Fibroblast of skin of left biceps (primary cell): ENCODE data around the gene ANGPTL2.

Experiments used
- DNase-seq, 2 experiments: peaks; one replicate each; pipeline ENCODE4 v3.0.0-alpha.2; 2013; ENCODE audit warnings: low read depth in 2 of 2

Gene ANGPTL2

DNA sequence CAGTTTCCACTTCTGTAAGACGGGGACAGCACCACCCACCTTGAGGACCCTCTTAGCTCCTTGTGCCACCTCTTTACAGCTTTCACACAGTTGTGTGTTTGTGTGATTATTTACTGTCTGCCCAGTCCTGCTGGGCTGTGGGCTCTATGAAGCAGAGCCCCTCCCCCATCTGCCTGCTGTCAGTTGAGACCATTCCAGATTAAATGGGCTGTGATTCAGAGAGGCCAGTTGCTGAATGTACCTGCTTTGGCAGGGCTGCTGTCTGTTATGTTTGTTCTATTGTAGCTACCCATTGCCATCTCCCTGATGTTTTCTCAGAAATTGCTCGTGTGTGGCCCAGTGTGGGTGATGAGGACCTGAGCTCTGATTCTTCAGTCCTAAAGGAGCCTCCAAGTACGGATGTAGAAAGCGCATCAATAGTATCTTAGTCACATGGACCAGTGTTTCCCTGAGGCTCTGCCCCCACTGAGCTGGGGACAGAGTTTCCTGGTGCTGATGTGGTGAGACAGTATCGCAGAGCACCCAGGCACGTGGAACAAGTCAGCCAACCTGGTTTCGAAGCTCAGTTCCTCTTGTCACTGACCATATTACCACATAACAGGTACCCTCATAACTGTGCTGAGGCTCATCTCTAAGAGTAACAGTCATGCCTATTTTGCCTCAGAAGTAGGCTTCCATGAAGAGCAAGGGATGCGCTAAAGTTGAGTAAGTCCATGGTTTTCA is 3.7 kb downstream of the ANGPTL2 start:
- no peak for DNase-seq

DNA sequence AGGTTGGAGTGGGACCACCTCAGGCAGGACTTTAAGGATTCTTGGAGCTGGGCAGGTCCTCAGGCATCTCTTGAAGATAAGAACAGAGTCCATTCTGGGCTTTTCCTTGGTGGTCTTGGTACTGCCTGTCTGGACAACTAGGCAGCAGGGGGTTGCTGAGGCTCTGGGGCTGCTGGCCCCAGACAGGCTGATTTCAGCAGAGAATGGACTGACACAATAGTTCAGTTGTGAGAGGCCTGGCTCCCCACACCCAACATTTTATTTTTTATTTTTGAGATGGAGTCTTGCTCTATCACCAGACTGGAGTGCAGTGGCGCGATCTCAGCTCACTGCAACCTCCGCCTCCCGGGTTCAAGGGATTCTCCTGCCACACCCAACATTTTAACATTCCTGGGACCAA is 4.6 kb downstream of the ANGPTL2 start:
- no peak for DNase-seq

DNA sequence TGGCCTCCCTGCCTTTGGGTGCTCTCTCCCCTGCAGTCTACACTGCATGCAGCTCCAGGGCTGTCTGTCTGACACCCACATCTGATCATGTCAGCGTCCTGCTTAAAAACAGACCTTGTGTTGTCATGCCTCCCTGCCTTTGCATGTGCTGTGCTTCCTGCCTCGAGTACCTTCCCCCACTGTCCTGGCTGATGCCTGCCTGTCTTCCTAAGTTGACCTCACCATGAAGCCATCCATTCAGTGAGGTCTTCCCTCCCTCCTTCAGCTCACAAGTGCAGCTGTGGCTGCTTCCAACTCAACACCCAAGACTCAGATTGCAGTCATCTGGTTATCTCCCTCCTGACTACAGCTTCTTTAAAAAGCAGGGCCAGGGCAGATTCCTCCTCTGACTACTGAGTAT is 5.5 kb downstream of the ANGPTL2 start:
- no peak for DNase-seq

DNA sequence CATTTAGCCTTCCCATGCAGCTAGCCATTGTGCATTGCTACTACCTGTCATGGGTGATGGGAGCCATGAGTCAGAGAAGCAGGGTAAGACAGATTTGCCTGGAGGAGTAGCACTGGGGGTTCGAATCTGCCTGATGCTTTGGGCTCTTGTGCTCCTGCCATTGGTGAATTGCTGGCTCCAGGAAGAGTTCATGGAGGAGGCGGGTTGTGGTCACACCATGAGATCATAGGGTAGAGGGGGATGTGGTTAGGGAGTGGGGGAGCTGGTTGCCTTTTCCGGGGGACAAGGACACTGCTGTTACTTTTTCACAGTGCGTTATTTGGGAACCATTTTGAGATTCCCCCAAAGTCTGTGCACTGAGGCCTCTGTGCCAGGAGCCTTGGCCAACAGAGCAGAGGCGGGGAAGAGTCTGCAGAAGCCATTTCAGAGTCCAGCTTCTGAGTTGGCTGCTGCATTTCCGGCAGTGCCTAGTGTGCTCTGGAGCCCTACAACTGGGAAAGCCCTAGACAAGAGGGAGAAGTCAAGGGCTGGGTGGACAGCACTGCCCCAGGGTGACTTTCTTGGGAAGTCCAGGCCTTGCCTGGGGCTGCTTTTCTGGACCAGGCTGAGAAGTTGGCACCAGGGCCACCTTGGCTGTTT is 6.2 kb downstream of the ANGPTL2 start:
- no peak for DNase-seq

DNA sequence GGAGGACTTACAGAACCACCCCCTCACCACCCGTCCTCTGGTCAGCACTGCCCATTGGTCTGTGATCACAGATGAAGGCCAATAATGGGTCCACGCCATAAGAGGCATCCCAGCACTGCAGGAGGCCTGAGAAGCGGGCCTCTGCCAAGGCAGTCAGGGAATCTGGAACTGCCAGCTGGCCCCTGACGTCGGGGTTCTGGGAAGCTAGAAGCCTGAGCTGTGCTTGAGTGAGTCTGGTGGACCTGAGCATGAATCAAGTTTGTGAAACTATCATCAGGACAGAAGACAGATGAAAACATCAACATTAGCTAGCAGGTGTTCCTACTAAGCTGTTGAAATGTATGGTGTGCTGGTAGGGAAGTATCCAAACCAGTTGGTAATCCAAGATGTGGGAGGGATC is 7.8 kb downstream of the ANGPTL2 start:
- no peak for DNase-seq

- DNase-seq: no peak
These were observed 9.1 kb downstream of the ANGPTL2 start for GRCh38 chr9:127113191-127113972.

- DNase-seq: no peak
These were observed 9.7 kb downstream of the ANGPTL2 start for GRCh38 chr9:127112735-127113161.

- no peak for DNase-seq
These were observed 10.4 kb downstream of the ANGPTL2 start for GRCh38 chr9:127112056-127112455.

DNA sequence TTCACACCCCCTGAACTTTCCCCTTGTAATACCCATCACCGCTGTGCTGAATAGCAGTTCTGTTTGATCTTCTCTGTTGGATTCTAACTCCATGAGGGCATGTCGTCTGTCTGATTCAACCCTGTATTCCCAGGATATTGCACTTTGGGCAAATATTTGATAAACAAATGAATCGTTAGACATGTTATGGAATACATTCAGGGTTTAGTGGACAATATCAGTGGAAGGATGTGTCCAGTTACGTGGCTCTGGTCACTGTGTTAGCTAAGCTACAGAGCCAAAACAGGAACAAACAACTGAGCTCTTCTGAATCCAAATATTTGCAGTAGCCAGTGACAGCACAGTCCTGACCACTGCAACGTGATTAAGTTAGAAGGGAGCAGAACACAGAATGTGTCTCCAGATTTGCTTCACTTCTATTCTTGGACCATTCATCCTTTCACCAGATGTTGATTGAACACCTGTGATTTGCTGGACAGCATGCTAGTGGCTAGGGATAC is 13.2 kb downstream of the ANGPTL2 start:
- no peak for DNase-seq

- no peak for DNase-seq
These were observed 14.2 kb downstream of the ANGPTL2 start for GRCh38 chr9:127107929-127108876.

DNA sequence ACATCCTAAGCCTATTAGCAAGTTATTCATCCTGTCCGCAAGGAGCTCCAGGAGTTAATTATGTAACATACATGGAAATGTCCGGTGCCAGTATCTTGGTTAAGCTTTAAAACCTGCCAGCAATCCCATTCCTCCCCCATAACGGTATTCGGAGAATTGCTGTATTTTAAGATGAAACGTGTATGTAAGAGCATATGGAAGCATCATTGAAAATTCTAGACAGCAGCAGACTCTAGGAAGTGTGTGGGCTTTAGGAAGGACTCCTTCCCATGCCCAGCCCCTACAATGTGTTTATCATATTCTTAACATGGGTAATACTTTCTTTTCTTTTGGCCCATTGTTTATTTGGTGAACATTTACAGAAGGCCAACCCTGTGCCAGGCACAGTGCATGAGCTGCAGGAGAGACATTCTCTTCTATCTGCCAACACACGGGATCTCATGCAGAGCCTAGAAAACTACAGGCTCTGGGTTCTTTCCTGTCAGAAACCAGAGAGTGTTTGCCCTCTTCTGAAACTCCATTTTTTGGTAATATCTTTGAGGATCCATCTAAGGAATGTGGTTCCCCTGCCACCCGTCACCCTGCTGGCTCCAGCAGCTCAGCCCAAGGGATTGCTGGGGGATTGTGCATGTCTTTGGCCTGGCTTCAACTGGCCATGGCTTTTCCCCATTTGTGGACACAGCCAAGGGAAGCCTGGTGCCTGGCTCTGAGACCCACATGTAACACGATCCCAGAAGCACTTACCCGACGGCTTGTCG is 15.1 kb downstream of the ANGPTL2 start:
- DNase-seq: no peak

- no peak for DNase-seq
These were observed 16.0 kb downstream of the ANGPTL2 start for GRCh38 chr9:127106466-127106855.

- DNase-seq: no peak
These were observed 16.5 kb downstream of the ANGPTL2 start for GRCh38 chr9:127105805-127106465.

DNA sequence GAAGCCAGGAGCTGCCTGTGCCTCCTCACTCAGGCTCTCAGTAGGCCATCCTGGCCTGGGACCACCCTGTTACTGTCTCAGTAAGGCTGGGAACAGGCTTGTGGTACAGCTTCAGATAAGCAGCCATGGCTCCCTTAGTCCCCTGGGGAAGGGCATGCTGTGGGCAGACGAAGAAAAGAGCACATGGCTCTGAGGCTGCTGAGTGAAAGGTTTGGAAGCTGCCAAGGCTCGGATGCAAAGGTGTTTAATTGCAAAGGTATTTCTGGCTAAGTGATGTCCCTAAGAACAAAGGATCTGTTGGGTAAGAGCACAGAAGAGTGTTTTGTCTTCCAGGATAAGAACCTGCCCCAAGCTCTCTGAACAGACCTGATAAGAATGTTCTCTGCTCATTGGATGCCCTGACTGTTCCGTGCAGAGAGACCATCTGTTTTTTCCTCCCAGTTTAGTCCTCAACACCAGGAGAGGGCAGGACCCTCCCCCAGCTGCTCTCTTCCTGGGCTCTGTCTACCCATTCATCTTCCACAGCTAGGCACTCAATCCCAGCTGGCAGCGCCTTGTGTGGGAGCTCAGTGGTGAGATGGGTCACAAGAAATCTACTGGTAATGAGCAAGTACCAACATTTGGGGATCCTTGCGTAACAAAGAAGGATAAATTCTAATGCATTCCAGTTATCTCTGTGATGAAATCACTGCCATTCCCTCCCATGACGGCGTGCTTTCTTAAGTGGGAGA is 17.7 kb downstream of the ANGPTL2 start:
- DNase-seq: no peak

- no peak for DNase-seq
These were observed 19.6 kb downstream of the ANGPTL2 start for GRCh38 chr9:127102788-127103187.

GRCh38 chr9:127102176-127102575 is 20.3 kb downstream of the ANGPTL2 start:
- DNase-seq: no peak

DNA sequence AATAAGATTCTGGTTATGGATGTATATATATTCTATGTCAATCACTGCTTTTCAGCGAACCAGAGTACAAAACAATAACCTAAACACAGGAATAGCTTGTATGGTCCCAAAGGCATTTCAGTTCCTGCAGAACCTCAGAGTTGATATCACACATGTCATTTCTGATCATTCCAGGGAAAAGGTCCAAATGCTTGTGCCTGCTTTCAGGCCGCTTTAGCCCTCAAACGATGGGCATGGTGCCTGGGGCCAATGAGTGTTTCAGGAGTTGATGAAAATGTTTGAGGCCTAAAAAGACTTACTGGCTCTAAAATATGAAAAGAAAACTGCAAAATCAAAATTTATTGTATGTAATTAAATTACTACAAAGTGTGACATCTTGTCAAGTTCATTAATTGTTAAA is 22.8 kb downstream of the ANGPTL2 start:
- no peak for DNase-seq

GRCh38 chr9:127098916-127099553 is 23.4 kb downstream of the ANGPTL2 start:
- DNase-seq: no peak

GRCh38 chr9:127097683-127098082 is 24.8 kb downstream of the ANGPTL2 start:
- DNase-seq: no peak
